Liver (tissue), 9 donors: ENCODE measurements around the gene DAPP1. TPM values are rescaled to one million over a fixed set of nuclear protein-coding genes. Genes with fewer than 3 reads are reported as not detected.
A peak's percentile ranks its signal among the peaks of the same experiment; 100 is the strongest.

Source experiments
- DNase-seq: peaks from one replicate; pipeline ENCODE4 v3.0.0-alpha.2; 2017; ENCODE audit warnings: low spot score
- H3K27ac ChIP-seq, 2 donors: one replicate each; pipeline ENCODE4 v1.7.0; 2013; ENCODE audit warnings: inconsistent platforms in 2 of 2, low read length in 2 of 2, control low read depth in 1 of 2, low read depth in 1 of 2, mild to moderate bottlenecking in 1 of 2
- H3K27me3 ChIP-seq, 4 donors: one replicate each; pipeline versions ENCODE4 v1.6.1 to v1.7.0; 2013; ENCODE audit warnings: low read length in 3 of 4, inconsistent platforms in 1 of 4, mild to moderate bottlenecking in 1 of 4, moderate library complexity in 1 of 4; ENCODE audit not compliant: control insufficient read depth in 4 of 4, insufficient read depth in 4 of 4
- H3K36me3 ChIP-seq, 4 donors: one replicate each; pipeline versions ENCODE4 v1.6.1 to v1.7.0; 2013; ENCODE audit warnings: low read length in 3 of 4, mild to moderate bottlenecking in 3 of 4, low read depth in 1 of 4, moderate library complexity in 1 of 4; ENCODE audit not compliant: control insufficient read depth in 4 of 4, insufficient read depth in 3 of 4
- H3K4me1 ChIP-seq, 4 donors: one replicate each; pipeline versions ENCODE4 v1.6.1 to v1.7.0; 2013; ENCODE audit warnings: low read length in 3 of 4, mild to moderate bottlenecking in 3 of 4, moderate library complexity in 1 of 4; ENCODE audit not compliant: control insufficient read depth in 4 of 4, insufficient read depth in 4 of 4
- H3K4me3 ChIP-seq, 3 donors: one replicate each; pipeline versions ENCODE4 v1.6.1 to v1.7.0; 2013; ENCODE audit warnings: low read length in 3 of 3, control low read depth in 1 of 3, low read depth in 1 of 3, mild to moderate bottlenecking in 1 of 3
- H3K9ac ChIP-seq, 2 donors: one replicate each; pipeline ENCODE4 v1.7.0; 2013; ENCODE audit warnings: low read length in 2 of 2, mild to moderate bottlenecking in 2 of 2, moderate library complexity in 2 of 2, control low read depth in 1 of 2, low read depth in 1 of 2
- H3K9me3 ChIP-seq, 4 donors: one replicate each; pipeline versions ENCODE4 v1.6.1 to v1.7.0; 2013; ENCODE audit warnings: low read length in 3 of 4; ENCODE audit not compliant: control insufficient read depth in 4 of 4
- ATF3 ChIP-seq: IDR thresholded peaks from 2 replicates; pipeline ENCODE4 v1.6.1; 2016; ENCODE audit warnings: antibody characterized with exemption
- EGR1 ChIP-seq, 2 donors: IDR thresholded peaks; 2 replicates each; pipeline ENCODE4 v1.6.1; 2016 to 2018; ENCODE audit warnings: antibody characterized with exemption in 2 of 2, low read depth in 2 of 2
- FOXA1 ChIP-seq: IDR thresholded peaks from 2 replicates; pipeline ENCODE4 v1.6.1; 2016; ENCODE audit warnings: antibody characterized with exemption
- FOXA2 ChIP-seq: IDR thresholded peaks from 2 replicates; pipeline ENCODE4 v1.6.1; 2016; ENCODE audit warnings: antibody characterized with exemption
- GABPA ChIP-seq, 2 donors: IDR thresholded peaks in 1 of 2; conservative IDR thresholded peaks in 1 of 2; 2 replicates each; pipeline ENCODE4 v1.6.1; 2016; ENCODE audit warnings: antibody characterized with exemption in 2 of 2, mild to moderate bottlenecking in 1 of 2, moderate library complexity in 1 of 2
- HNF4A ChIP-seq, 2 donors: conservative IDR thresholded peaks; 2 replicates each; pipeline ENCODE4 v1.6.1; 2016; ENCODE audit warnings: antibody characterized with exemption in 2 of 2, mild to moderate bottlenecking in 2 of 2
- HNF4G ChIP-seq: IDR thresholded peaks from 2 replicates; pipeline ENCODE4 v1.6.1; 2016; ENCODE audit warnings: antibody characterized with exemption
- JUND ChIP-seq, 2 donors: IDR thresholded peaks; 2 replicates each; pipeline ENCODE4 v1.6.1; 2016; ENCODE audit warnings: antibody characterized with exemption in 2 of 2
- MAX ChIP-seq: IDR thresholded peaks from 2 replicates; pipeline ENCODE4 v1.6.1; 2016; ENCODE audit warnings: antibody characterized with exemption
- NR2F2 ChIP-seq: IDR thresholded peaks from 2 replicates; pipeline ENCODE4 v1.6.1; 2016; ENCODE audit warnings: antibody characterized with exemption
- RAD21 ChIP-seq, 2 donors: IDR thresholded peaks; 2 replicates each; pipeline ENCODE4 v1.6.1; 2016; ENCODE audit warnings: antibody characterized with exemption in 2 of 2, mild to moderate bottlenecking in 2 of 2
- REST ChIP-seq: IDR thresholded peaks from 2 replicates; pipeline ENCODE4 v1.6.1; 2016; ENCODE audit warnings: antibody characterized with exemption, mild to moderate bottlenecking
- RXRA ChIP-seq, 2 donors: IDR thresholded peaks; 2 replicates each; pipeline ENCODE4 v1.6.1; 2017 to 2018; ENCODE audit warnings: antibody characterized with exemption in 2 of 2, mild to moderate bottlenecking in 1 of 2
- SP1 ChIP-seq: IDR thresholded peaks from 2 replicates; pipeline ENCODE4 v1.6.1; 2018; ENCODE audit warnings: antibody characterized with exemption, mild to moderate bottlenecking
- TAF1 ChIP-seq: conservative IDR thresholded peaks from 2 replicates; pipeline ENCODE4 v1.6.1; 2016; ENCODE audit warnings: antibody characterized with exemption, mild to moderate bottlenecking
- YY1 ChIP-seq: IDR thresholded peaks from 2 replicates; pipeline ENCODE4 v1.6.1; 2016; ENCODE audit warnings: antibody characterized with exemption, mild to moderate bottlenecking
- ZBTB33 ChIP-seq: IDR thresholded peaks from 2 replicates; pipeline ENCODE4 v1.6.1; 2016; ENCODE audit warnings: antibody characterized with exemption
- WGBS: extraction: QIAGEN DNeasy Blood & Tissue Kit; methylation state at CpG from one replicate; pipeline ENCODE4 v1.1.7; 2013; 5-methylcytosine and 5-hydroxymethylcytosine counted together
- polyA plus RNA-seq, 2 donors: library from polyadenylated mRNA; stranded (reverse) in 1 of 2; unstranded in 1 of 2; fragments of 200-250 nt in 1 of 2; fragments of >200 nt in 1 of 2; fragmentation: Nextera tagmentation in 1 of 2; extraction: Ambion mirVana in 1 of 2; gene quantifications; one replicate each; pipeline versions ENCODE4 v1.2.1 to v1.2.3, GENCODE V29; 2013 to 2015
- total RNA-seq, 2 donors: library from RNA; depleted of rRNA; stranded (reverse); fragments of >200 nt; gene quantifications; one replicate each; pipeline ENCODE4 v1.2.3, GENCODE V29; 2014
- donor health status: healthy.
- donor health status: healthy.
- donor health status: healthy.
- donor health status: healthy.
- donor health status: healthy.

DAPP1 gene
- total and polyA plus RNA-seq, 4 donors, result 0.53 to 4.8 (median 0.91) TPM

- WGBS, result 68% methylated on average over 4 of the region's 4 CpGs
- no peak for DNase-seq
- Histone ChIP-seq H3K9me3 (no peaks in the 10 kb centered on the region), H3K9ac (peak overlapping the region in 1 of 2 donors; percentile 3), H3K36me3 (no peaks in the 10 kb centered on the region), H3K27ac (no peak overlapping the region), H3K27me3 (no peaks in the 10 kb centered on the region), H3K4me3 (no peak overlapping the region), H3K4me1 (no peaks in the 10 kb centered on the region)
- TF ChIP-seq JUND (IDR thresholded peaks at IDR 0.05), result no peak
- TF ChIP-seq RAD21 (IDR thresholded peaks at IDR 0.05), result no peak
- no peak for TF ChIP-seq ATF3
- no peak for TF ChIP-seq GABPA (IDR thresholded peaks at IDR 0.05 in 1 of 2, conservative IDR thresholded peaks at IDR 0.05 in 1 of 2)
- TF ChIP-seq SP1, result no peak
- TF ChIP-seq RXRA (IDR thresholded peaks at IDR 0.05), result no peak
- no peak for TF ChIP-seq YY1
- no peak for TF ChIP-seq MAX
- TF ChIP-seq FOXA2, result no peak
- TF ChIP-seq REST, result no peak
- TF ChIP-seq NR2F2, result no peak
- no peak for TF ChIP-seq TAF1
- TF ChIP-seq HNF4G, result no peak
- no peak for TF ChIP-seq HNF4A (conservative IDR thresholded peaks at IDR 0.05)
- TF ChIP-seq EGR1 (IDR thresholded peaks at IDR 0.05; ENCODE audit: low read depth in 2 of 2), result no peak
- no peak for TF ChIP-seq ZBTB33
Observed at GRCh38 chr4:99817309-99817890, 773 bp downstream of the DAPP1 start.

GRCh38 chr4:99818661-99819060, 2.0 kb downstream of the DAPP1 start:
- H3K27me3 ChIP-seq, result no peaks in the 10 kb centered on the region
- no peaks in the 10 kb centered on the region for H3K4me1 ChIP-seq
- no peak overlapping the region for H3K9ac ChIP-seq
- H3K27ac ChIP-seq, result no peak overlapping the region
- TF ChIP-seq TAF1 (no peak), NR2F2 (no peak), GABPA (IDR thresholded peaks at IDR 0.05 in 1 of 2, conservative IDR thresholded peaks at IDR 0.05 in 1 of 2) (no peak), FOXA1 (no peak), YY1 (no peak), REST (no peak), RXRA (IDR thresholded peaks at IDR 0.05) (no peak), HNF4A (conservative IDR thresholded peaks at IDR 0.05) (no peak), EGR1 (IDR thresholded peaks at IDR 0.05; ENCODE audit: low read depth in 2 of 2) (no peak)
- H3K4me3 ChIP-seq, result no peak overlapping the region
- H3K9me3 ChIP-seq, result no peaks in the 10 kb centered on the region
- WGBS, result 81% methylated on average over 1 of the region's 1 CpG
- no peak for DNase-seq
- no peaks in the 10 kb centered on the region for H3K36me3 ChIP-seq
